Spleen (tissue), 11 donors: ENCODE results near the gene GPATCH2. TPM values are rescaled to one million over a fixed set of nuclear protein-coding genes. Genes with fewer than 3 reads are reported as not detected.

Experiments
- DNase-seq: peaks from one replicate; pipeline ENCODE4 v3.0.0-alpha.2; 2020
- H3K27ac ChIP-seq, 8 donors: fragments of 200-600 bp; sonication (generic) in 7 of 8; 1 replicate in 4 of 8; 2 replicates in 4 of 8; pipeline versions ENCODE4 v1.5.0 to v1.8.0; 2016 to 2021; ENCODE audit warnings: inconsistent platforms in 4 of 8, mild to moderate bottlenecking in 4 of 8, moderate library complexity in 1 of 8
- H3K27me3 ChIP-seq, 7 donors: fragments of 200-600 bp; sonication (generic) in 6 of 7; replicated peaks in 1 of 7; 1 replicate in 4 of 7; 2 replicates in 3 of 7; pipeline versions ENCODE4 v1.5.0 to v1.8.0; 2016 to 2021; ENCODE audit warnings: inconsistent platforms in 3 of 7, mild to moderate bottlenecking in 1 of 7
- H3K36me3 ChIP-seq, 6 donors: fragments of 200-600 bp; sonication (generic) in 5 of 6; 1 replicate in 4 of 6; 2 replicates in 2 of 6; pipeline versions ENCODE4 v1.5.0 to v1.8.0; 2016 to 2021; ENCODE audit warnings: inconsistent platforms in 2 of 6
- H3K4me1 ChIP-seq, 6 donors: fragments of 200-600 bp; sonication (generic) in 5 of 6; 1 replicate in 3 of 6; 2 replicates in 3 of 6; pipeline versions ENCODE4 v1.5.0 to v1.8.0; 2016 to 2021; ENCODE audit warnings: inconsistent platforms in 3 of 6
- H3K4me3 ChIP-seq, 8 donors: fragments of 200-600 bp; sonication (generic) in 7 of 8; 1 replicate in 4 of 8; 2 replicates in 4 of 8; pipeline versions ENCODE4 v1.5.0 to v1.8.0; 2016 to 2021; ENCODE audit warnings: inconsistent platforms in 4 of 8, mild to moderate bottlenecking in 4 of 8, moderate library complexity in 2 of 8
- H3K9me3 ChIP-seq, 8 donors: fragments of 200-600 bp; sonication (generic) in 7 of 8; 1 replicate in 4 of 8; 2 replicates in 4 of 8; pipeline versions ENCODE4 v1.5.0 to v1.8.0; 2016 to 2021; ENCODE audit warnings: inconsistent platforms in 4 of 8
- POLR2A ChIP-seq, 3 donors: fragments of 450-650 bp; IDR thresholded peaks; one replicate each; pipeline ENCODE4 v1.5.1; 2017; ENCODE audit warnings: antibody characterized with exemption in 3 of 3, mild to moderate bottlenecking in 1 of 3
- POLR2AphosphoS5 ChIP-seq, 3 donors: sonication (generic); formaldehyde crosslinking; IDR thresholded peaks; one replicate each; pipeline ENCODE4 v1.5.1; 2017; ENCODE audit warnings: antibody characterized with exemption in 3 of 3
- WGBS, 5 donors: extraction: QIAGEN DNeasy Blood & Tissue Kit in 3 of 5; methylation state at CpG; one replicate each; pipeline versions ENCODE4 v1.1.5 to v1.1.7; 2013 to 2018; 5-methylcytosine and 5-hydroxymethylcytosine counted together
- intact Hi-C: fragments of 100-400 bp; cut with DNase I; formaldehyde crosslinking; loops from one replicate; pipeline ENCODE4 v1.15.0; 2023; ENCODE audit warnings: low total_unique reads
- polyA plus RNA-seq, 3 donors: library from polyadenylated mRNA; stranded (reverse); fragments of 200-250 nt; gene quantifications; one replicate each; pipeline ENCODE4 v1.2.1, GENCODE V29; 2013
- total RNA-seq, 7 donors: library from RNA; depleted of rRNA in 3 of 7; stranded (reverse); fragments of >200 nt in 3 of 7; fragmentation: NEBNext Ultra II Directional in 4 of 7; extraction: Animal tissue kit (Norgen Biotek cat#: 25700) in 4 of 7; gene quantifications; one replicate each; pipeline versions ENCODE4 v1.1.0 to v1.2.1, GENCODE V29; 2016 to 2021
- TF ChIP-seq, protein P1 (sequence below), 11 experiments: fragments of 200-600 bp in 7 of 11; fragments of 450-650 bp in 4 of 11; sonication (generic) in 4 of 11; IDR thresholded peaks in 8 of 11; conservative IDR thresholded peaks in 3 of 11; 1 replicate in 7 of 11; 2 replicates in 4 of 11; pipeline versions ENCODE4 v1.4.0 to v1.8.0; 2016 to 2021; ENCODE audit warnings: antibody characterized with exemption in 11 of 11, inconsistent platforms in 4 of 11, mild to moderate bottlenecking in 1 of 11
- donor health status: healthy with polysubstance abuse.
- donor health status: DM: no; HTN: no; CAD: no; lungs with moderate emphysema.
- donor health status: DM: no; HTN: no; CAD: no.
- donor health status: Bipolar disorder and iron deficiency.
- donor health status: healthy.
- donor health status: DM: no; HTN: no; CAD: no.
- donor health status: DM: yes; HTN: yes; CAD: no.

GPATCH2 gene
- total and polyA plus RNA-seq, 10 donors = 2.7 to 24.2 (median 17.7) TPM

DNA sequence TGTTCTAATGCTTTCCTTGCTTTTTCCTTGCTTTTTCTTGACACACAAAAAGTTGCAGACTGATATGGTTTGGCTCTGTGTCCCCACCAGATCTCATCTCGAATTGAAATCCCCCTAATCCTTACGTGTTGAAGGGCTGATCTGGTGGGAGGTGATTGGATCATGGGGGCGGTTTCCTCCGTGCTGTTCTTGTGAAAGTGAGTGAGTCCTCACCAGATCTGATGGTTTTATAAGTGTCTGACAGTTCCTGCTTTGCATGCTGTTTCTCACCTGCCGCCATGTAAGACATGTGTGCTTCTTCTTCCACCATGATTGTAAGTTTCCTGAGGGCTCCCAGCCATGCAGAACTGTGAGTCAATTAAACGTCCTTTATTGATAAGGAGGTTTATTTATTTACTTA, 11.6 kb upstream of the GPATCH2 start:
- TF ChIP-seq POLR2A (IDR thresholded peaks at IDR 0.05) (no peak), POLR2AphosphoS5 (IDR thresholded peaks at IDR 0.05) (no peak)
- TF ChIP-seq, protein P1, sequence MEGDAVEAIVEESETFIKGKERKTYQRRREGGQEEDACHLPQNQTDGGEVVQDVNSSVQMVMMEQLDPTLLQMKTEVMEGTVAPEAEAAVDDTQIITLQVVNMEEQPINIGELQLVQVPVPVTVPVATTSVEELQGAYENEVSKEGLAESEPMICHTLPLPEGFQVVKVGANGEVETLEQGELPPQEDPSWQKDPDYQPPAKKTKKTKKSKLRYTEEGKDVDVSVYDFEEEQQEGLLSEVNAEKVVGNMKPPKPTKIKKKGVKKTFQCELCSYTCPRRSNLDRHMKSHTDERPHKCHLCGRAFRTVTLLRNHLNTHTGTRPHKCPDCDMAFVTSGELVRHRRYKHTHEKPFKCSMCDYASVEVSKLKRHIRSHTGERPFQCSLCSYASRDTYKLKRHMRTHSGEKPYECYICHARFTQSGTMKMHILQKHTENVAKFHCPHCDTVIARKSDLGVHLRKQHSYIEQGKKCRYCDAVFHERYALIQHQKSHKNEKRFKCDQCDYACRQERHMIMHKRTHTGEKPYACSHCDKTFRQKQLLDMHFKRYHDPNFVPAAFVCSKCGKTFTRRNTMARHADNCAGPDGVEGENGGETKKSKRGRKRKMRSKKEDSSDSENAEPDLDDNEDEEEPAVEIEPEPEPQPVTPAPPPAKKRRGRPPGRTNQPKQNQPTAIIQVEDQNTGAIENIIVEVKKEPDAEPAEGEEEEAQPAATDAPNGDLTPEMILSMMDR (IDR thresholded peaks at IDR 0.05 in 8 of 11, conservative IDR thresholded peaks at IDR 0.05 in 3 of 11) = no peak
- 64 to 71% (median 69%) methylated on average over 6 of the region's 6 CpGs for WGBS, 5 donors
- Histone ChIP-seq H3K36me3 (no peaks in the 10 kb centered on the region), H3K27ac (no peak overlapping the region), H3K9me3 (no peaks in the 10 kb centered on the region), H3K4me3 (no peak overlapping the region), H3K4me1 (no peaks in the 10 kb centered on the region), H3K27me3 (no peaks in the 10 kb centered on the region)
- DNase-seq = no peak
- intact Hi-C loops = no loop called here

DNA sequence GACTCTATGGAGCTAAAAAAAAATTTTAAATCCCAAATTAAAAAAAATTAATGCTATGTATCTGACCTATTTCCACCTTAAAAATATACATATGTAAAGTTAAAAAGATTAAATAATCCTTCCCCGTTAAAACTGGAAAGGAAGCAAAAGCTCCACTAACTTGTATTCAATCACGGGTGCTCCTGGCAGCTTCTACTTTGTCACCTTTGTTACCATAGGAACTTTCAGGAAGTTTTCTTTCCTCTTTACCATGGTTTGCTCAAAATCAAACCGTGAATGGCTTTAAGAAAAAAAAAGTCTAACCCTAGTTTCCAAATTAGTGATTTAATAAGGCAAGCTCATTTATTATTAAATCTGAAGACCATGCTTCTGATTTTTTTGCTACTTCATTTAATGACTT, 3.5 kb downstream of the GPATCH2 start:
- no peaks in the 10 kb centered on the region for H3K27me3 ChIP-seq
- H3K27ac ChIP-seq = no peak overlapping the region
- peaks cover 0 to 66% (median 36%) of the 10 kb centered on the region in 6 donors for H3K4me1 ChIP-seq
- no peaks in the 10 kb centered on the region for H3K9me3 ChIP-seq
- no peak for TF ChIP-seq POLR2A (IDR thresholded peaks at IDR 0.05)
- TF ChIP-seq, protein P1 (IDR thresholded peaks at IDR 0.05 in 8 of 11, conservative IDR thresholded peaks at IDR 0.05 in 3 of 11) = no peak
- no peak for TF ChIP-seq POLR2AphosphoS5 (IDR thresholded peaks at IDR 0.05)
- no peaks in the 10 kb centered on the region for H3K36me3 ChIP-seq
- WGBS, 5 donors = 10 to 15% (median 11%) methylated on average over 3 of the region's 3 CpGs
- H3K4me3 ChIP-seq = no peak overlapping the region
- intact Hi-C loops = no loop called here
- DNase-seq = no peak

DNA sequence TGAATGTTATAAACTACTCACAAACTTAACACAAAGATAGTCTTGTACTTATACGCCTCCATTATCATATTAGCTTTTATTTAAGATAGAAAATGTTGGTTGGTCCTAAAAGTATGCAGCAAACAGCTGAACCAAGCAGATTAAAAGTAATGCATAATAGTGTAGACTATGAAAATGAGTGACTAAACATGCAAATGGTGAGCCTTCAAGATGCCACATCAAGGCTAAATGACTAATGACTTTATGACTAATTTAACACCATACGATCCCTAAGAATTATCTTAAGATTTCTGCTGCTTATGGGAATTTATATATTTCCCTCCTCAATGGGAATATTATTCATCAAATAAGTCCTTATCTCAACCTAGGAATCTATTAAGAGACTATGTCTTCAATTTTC, 4.6 kb downstream of the GPATCH2 start:
- no peaks in the 10 kb centered on the region for H3K9me3 ChIP-seq
- H3K27me3 ChIP-seq = no peaks in the 10 kb centered on the region
- TF ChIP-seq POLR2AphosphoS5 (IDR thresholded peaks at IDR 0.05) (no peak), POLR2A (IDR thresholded peaks at IDR 0.05) (no peak)
- TF ChIP-seq, protein P1 (IDR thresholded peaks at IDR 0.05 in 8 of 11, conservative IDR thresholded peaks at IDR 0.05 in 3 of 11) = no peak
- H3K27ac ChIP-seq = no peak overlapping the region
- no peak for DNase-seq
- H3K4me3 ChIP-seq = no peak overlapping the region
- peaks cover 0 to 60% (median 33%) of the 10 kb centered on the region in 6 donors for H3K4me1 ChIP-seq
- H3K36me3 ChIP-seq = no peaks in the 10 kb centered on the region
- 77 to 84% (median 83%) methylated on average over 2 of the region's 2 CpGs for WGBS, 5 donors
- intact Hi-C loops = no loop called here

DNA sequence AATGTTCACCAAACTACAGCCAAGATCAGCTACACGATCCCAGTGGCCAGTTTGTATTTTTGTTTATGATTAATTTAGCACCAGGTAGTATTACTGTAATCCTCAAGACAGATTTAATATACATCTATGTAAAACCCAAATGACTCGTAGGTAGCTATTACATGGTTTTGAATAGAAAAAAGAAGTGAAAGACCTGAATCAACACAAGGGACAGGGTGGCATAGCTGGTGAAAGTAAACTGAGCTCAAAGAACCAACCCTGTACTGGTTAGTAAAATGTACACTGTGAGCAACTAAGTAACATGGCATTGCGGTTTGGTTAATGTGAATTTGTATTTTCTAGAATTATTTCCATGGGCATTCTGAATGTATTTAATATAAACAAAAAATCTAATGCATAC, 8.8 kb downstream of the GPATCH2 start:
- no peak overlapping the region for H3K4me3 ChIP-seq
- H3K27me3 ChIP-seq = no peaks in the 10 kb centered on the region
- peaks cover 0 to 28% (median 13%) of the 10 kb centered on the region in 6 donors for H3K36me3 ChIP-seq
- intact Hi-C loops = no loop called here
- TF ChIP-seq, protein P1 (IDR thresholded peaks at IDR 0.05 in 8 of 11, conservative IDR thresholded peaks at IDR 0.05 in 3 of 11) = no peak
- no peak for TF ChIP-seq POLR2AphosphoS5 (IDR thresholded peaks at IDR 0.05)
- no peak for TF ChIP-seq POLR2A (IDR thresholded peaks at IDR 0.05)
- DNase-seq = no peak
- H3K4me1 ChIP-seq = peaks cover 0 to 20% (median 2%) of the 10 kb centered on the region in 6 donors
- H3K9me3 ChIP-seq = no peaks in the 10 kb centered on the region
- WGBS, 5 donors = 80 to 84% (median 83%) methylated on average over 3 of the region's 3 CpGs
- no peak overlapping the region for H3K27ac ChIP-seq
